GM12892 (cell line): ENCODE measurements around the gene NEGR1.

ENCODE experiments used
- POLR2A ChIP-seq: IDR thresholded peaks from 2 replicates; pipeline ENCODE4 v1.6.1; 2011; ENCODE audit warnings: low read depth, low read length, control low read depth
- POLR2AphosphoS5 ChIP-seq: IDR thresholded peaks from 2 replicates; pipeline ENCODE4 v1.6.1; 2011; ENCODE audit warnings: low read depth, low read length, control low read depth
- TAF1 ChIP-seq: IDR thresholded peaks from 2 replicates; pipeline ENCODE4 v1.6.1; 2011; ENCODE audit warnings: low read depth, mild to moderate bottlenecking, control low read depth, low read length, borderline replicate concordance

DNA sequence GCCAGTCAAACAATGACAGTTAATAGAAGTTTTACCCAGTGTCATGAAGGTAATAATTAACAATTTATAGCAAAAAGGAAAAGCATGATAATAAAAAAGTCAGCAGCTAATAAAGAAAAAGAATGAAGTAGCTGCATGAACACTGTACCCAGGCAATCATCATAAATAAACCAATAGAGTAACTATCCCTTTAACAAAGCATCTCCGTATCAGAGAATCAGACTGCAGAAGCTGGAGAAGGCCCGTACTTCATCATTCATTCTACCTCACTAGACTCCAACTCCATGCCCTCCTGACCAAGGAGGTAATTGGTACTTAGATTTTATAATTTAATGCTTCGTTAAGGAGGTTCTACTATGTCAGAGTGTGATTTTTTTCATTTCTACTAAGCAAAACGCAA is 140.5 kb downstream of the NEGR1 start:
- TF ChIP-seq POLR2A (no peak), POLR2AphosphoS5 (no peak), TAF1 (no peak)
